HCT116 (cell line): ENCODE results near the gene GALNT17. TPM values are rescaled to one million over a fixed set of nuclear protein-coding genes. Genes with fewer than 3 reads are reported as not detected.

Source experiments
- ATAC-seq: fragments of 200-7000 bp; cut with Tn5 transposase; 2 replicates; pipeline ENCODE4 v1.9.1; 2020; ENCODE audit warnings: mild to moderate bottlenecking, moderate library complexity
- BruUV-seq: library from RNA; stranded (reverse); fragments of 400-500 nt; replicated peaks from 2 replicates; lab custom pipeline; 2021; lab: Mats Ljungman, UMichigan
- CTCF ChIA-PET: fragments of 300-600 bp; sonication (Branson Sonifier 250); formaldehyde crosslinking; loops from one replicate; lab custom pipeline; 2021; ENCODE audit warnings: antibody characterized with exemption; lab: Charles Lee
- POLR2A ChIA-PET: fragments of 300-600, 350-600 bp; sonication (Branson Sonifier 250); formaldehyde crosslinking; loops from one replicate; lab custom pipeline; 2021; ENCODE audit warnings: antibody characterized with exemption; lab: Charles Lee
- RAD21 ChIA-PET, 2 experiments: fragments of 300-600 bp; sonication (Branson Sonifier 250); formaldehyde crosslinking; loops; one replicate each; lab custom pipeline; 2023; ENCODE audit warnings: low total read pairs in 2 of 2; ENCODE audit not compliant: uncharacterized antibody in 2 of 2, unreplicated experiment in 2 of 2, low non-redundant PET in 1 of 2; lab: Charles Lee
- DNase-seq: peaks from one replicate; pipeline ENCODE4 v3.0.0-alpha.2; 2010; ENCODE audit warnings: low read depth, low spot score
- H2AFZ ChIP-seq: fragments of 200-600 bp; shearing (Covaris generic), sonication (generic); 2 replicates; pipeline ENCODE4 v1.6.1; 2017; ENCODE audit warnings: low read depth, mixed run types, mixed read lengths, antibody characterized with exemption, low read length; ENCODE audit not compliant: poor library complexity, severe bottlenecking
- H3K27ac ChIP-seq: 2 replicates; pipeline ENCODE4 v1.5.1; 2012; ENCODE audit warnings: low read depth, low read length
- H3K27me3 ChIP-seq: fragments of 200-600 bp; sonication (generic); 2 replicates; pipeline ENCODE4 v1.6.1; 2016; ENCODE audit warnings: mixed run types, low read length, mixed read lengths; ENCODE audit not compliant: insufficient read depth
- H3K36me3 ChIP-seq, 2 experiments: fragments of 200-500 bp in 1 of 2; fragments of 200-600 bp in 1 of 2; sonication (Bioruptor generic) in 1 of 2; sonication (generic) in 1 of 2; 2 replicates each; pipeline versions ENCODE4 v1.5.1 to v1.6.1; 2014 to 2016; ENCODE audit warnings: low read length in 2 of 2, inconsistent platforms in 1 of 2, mixed read lengths in 1 of 2, mixed run types in 1 of 2; ENCODE audit not compliant: insufficient read depth in 2 of 2, control insufficient read depth in 1 of 2
- H3K4me1 ChIP-seq, 2 experiments: fragments of 200-600 bp in 1 of 2; sonication (generic) in 1 of 2; 2 replicates each; pipeline versions ENCODE4 v1.5.1 to v1.6.1; 2012 to 2017; ENCODE audit warnings: low read length in 2 of 2, inconsistent platforms in 1 of 2, mild to moderate bottlenecking in 1 of 2, mixed read lengths in 1 of 2, mixed run types in 1 of 2, moderate library complexity in 1 of 2; ENCODE audit not compliant: insufficient read depth in 2 of 2, control insufficient read depth in 1 of 2
- H3K4me2 ChIP-seq: fragments of 200-600 bp; sonication (generic); 2 replicates; pipeline ENCODE4 v1.6.1; 2017; ENCODE audit warnings: mixed run types, low read length, mixed read lengths
- H3K4me3 ChIP-seq, 2 experiments: fragments of 200-600 bp in 1 of 2; sonication (generic) in 1 of 2; replicated peaks in 1 of 2; 2 replicates each; pipeline ENCODE4 v1.5.1; 2011 to 2016; ENCODE audit warnings: low read length in 2 of 2, control low read depth in 1 of 2, low read depth in 1 of 2, mild to moderate bottlenecking in 1 of 2, mixed read lengths in 1 of 2, mixed run types in 1 of 2
- H3K79me2 ChIP-seq: fragments of 200-600 bp; sonication (generic); 2 replicates; pipeline ENCODE4 v1.6.1; 2017; ENCODE audit warnings: mild to moderate bottlenecking, mixed run types, low read length, moderate library complexity, mixed read lengths; ENCODE audit not compliant: insufficient read depth
- H3K9ac ChIP-seq: fragments of 200-600 bp; sonication (generic); 2 replicates; pipeline ENCODE4 v1.6.1; 2016; ENCODE audit warnings: low read length, mixed read lengths
- H3K9me2 ChIP-seq: fragments of 200-600 bp; sonication (generic), shearing (Covaris generic); 2 replicates; pipeline ENCODE4 v1.6.1; 2017; ENCODE audit warnings: mixed run types, mild to moderate bottlenecking, moderate library complexity; ENCODE audit not compliant: insufficient read depth
- H3K9me3 ChIP-seq, 2 experiments: fragments of 200-500 bp in 1 of 2; fragments of 200-600 bp in 1 of 2; sonication (Bioruptor generic) in 1 of 2; sonication (generic) in 1 of 2; 2 replicates each; pipeline ENCODE4 v1.6.1; 2014 to 2017; ENCODE audit warnings: low read length in 2 of 2, mixed read lengths in 2 of 2, inconsistent platforms in 1 of 2, low read depth in 1 of 2, mild to moderate bottlenecking in 1 of 2, mixed run types in 1 of 2, moderate library complexity in 1 of 2; ENCODE audit not compliant: control insufficient read depth in 1 of 2, insufficient read depth in 1 of 2
- H4K20me1 ChIP-seq: fragments of 200-600 bp; sonication (generic), shearing (Covaris generic); 2 replicates; pipeline ENCODE4 v1.6.1; 2017; ENCODE audit warnings: mixed run types, mild to moderate bottlenecking, moderate library complexity; ENCODE audit not compliant: insufficient read depth
- SP1 ChIP-seq: IDR thresholded peaks from 2 replicates; pipeline ENCODE4 v1.6.1; 2012; ENCODE audit warnings: low read depth
- SRF ChIP-seq: IDR thresholded peaks from 2 replicates; pipeline ENCODE4 v1.6.1; 2012; ENCODE audit warnings: low read depth
- ZFX ChIP-seq: fragments of 450-650 bp; IDR thresholded peaks from 2 replicates; pipeline ENCODE4 v1.6.1; 2017
- intact Hi-C: fragments of 100-400 bp; cut with micrococcal nuclease; formaldehyde crosslinking; loops from 2 replicates; pipeline ENCODE4 v1.10.0; 2022
- total RNA-seq: library from RNA; stranded (reverse); gene quantifications from one replicate; pipeline ENCODE4 v1.2.1, GENCODE V29; 2021; ENCODE audit not compliant: unreplicated experiment

Gene GALNT17
- total RNA-seq, 1 experiment from 2014 or later, result not detected

GRCh38 chr7:71598553-71598952 is 466.6 kb downstream of the GALNT17 start:
- CTCF ChIA-PET, result no interaction called here
- Histone ChIP-seq H3K27ac (no peak overlapping the region), H3K4me2 (no peak overlapping the region), H3K4me3 (no peak overlapping the region), H2AFZ (no peak overlapping the region), H3K27me3 (no peaks in the 10 kb centered on the region), H3K36me3 (no peaks in the 10 kb centered on the region), H3K9ac (no peak overlapping the region), H3K9me3 (peaks cover 0 to 19% of the 10 kb centered on the region in 2 experiments; a peak in 2 of 4 replicates), H4K20me1 (no peaks in the 10 kb centered on the region), H3K79me2 (no peaks in the 10 kb centered on the region), H3K9me2 (no peaks in the 10 kb centered on the region), H3K4me1 (no peaks in the 10 kb centered on the region)
- intact Hi-C loops, result no loop called here
- POLR2A ChIA-PET, result no interaction called here
- TF ChIP-seq SRF, result no peak
- RAD21 ChIA-PET, result no interaction called here
- ATAC-seq (no peak), DNase-seq (no peak)
- no TSS peak for BruUV-seq

- H4K20me1 ChIP-seq, result no peaks in the 10 kb centered on the region
- intact Hi-C loops, result no loop called here
- H3K9me3 ChIP-seq, result peaks cover 0 to 15% of the 10 kb centered on the region in 2 experiments; a peak in 2 of 4 replicates
- H3K27ac ChIP-seq, result no peak overlapping the region
- no peak overlapping the region for H3K4me2 ChIP-seq
- POLR2A ChIA-PET, result no interaction called here
- no peak overlapping the region for H3K4me3 ChIP-seq
- CTCF ChIA-PET, result no interaction called here
- ATAC-seq, result no peak
- no peak overlapping the region for H3K9ac ChIP-seq
- TF ChIP-seq ZFX (no peak), SP1 (no peak)
- H3K27me3 ChIP-seq, result no peaks in the 10 kb centered on the region
- RAD21 ChIA-PET, result no interaction called here
- BruUV-seq, result no TSS peak
- H3K9me2 ChIP-seq, result no peaks in the 10 kb centered on the region
- H3K36me3 ChIP-seq, result no peaks in the 10 kb centered on the region
- DNase-seq, result no peak
- H2AFZ ChIP-seq, result no peak overlapping the region
- no peaks in the 10 kb centered on the region for H3K79me2 ChIP-seq
- H3K4me1 ChIP-seq, result no peaks in the 10 kb centered on the region
Measured at GRCh38 chr7:71601851-71602250, 469.9 kb downstream of the GALNT17 start.
